GM21447 (cell line): ENCODE measurements around the gene SDF2L1.

Experiments used
- ATAC-seq: cut with Tn5 transposase; IDR thresholded peaks from one replicate; pipeline ENCODE4 v1.9.1; 2021; ENCODE audit not compliant: unreplicated experiment

Gene SDF2L1

DNA sequence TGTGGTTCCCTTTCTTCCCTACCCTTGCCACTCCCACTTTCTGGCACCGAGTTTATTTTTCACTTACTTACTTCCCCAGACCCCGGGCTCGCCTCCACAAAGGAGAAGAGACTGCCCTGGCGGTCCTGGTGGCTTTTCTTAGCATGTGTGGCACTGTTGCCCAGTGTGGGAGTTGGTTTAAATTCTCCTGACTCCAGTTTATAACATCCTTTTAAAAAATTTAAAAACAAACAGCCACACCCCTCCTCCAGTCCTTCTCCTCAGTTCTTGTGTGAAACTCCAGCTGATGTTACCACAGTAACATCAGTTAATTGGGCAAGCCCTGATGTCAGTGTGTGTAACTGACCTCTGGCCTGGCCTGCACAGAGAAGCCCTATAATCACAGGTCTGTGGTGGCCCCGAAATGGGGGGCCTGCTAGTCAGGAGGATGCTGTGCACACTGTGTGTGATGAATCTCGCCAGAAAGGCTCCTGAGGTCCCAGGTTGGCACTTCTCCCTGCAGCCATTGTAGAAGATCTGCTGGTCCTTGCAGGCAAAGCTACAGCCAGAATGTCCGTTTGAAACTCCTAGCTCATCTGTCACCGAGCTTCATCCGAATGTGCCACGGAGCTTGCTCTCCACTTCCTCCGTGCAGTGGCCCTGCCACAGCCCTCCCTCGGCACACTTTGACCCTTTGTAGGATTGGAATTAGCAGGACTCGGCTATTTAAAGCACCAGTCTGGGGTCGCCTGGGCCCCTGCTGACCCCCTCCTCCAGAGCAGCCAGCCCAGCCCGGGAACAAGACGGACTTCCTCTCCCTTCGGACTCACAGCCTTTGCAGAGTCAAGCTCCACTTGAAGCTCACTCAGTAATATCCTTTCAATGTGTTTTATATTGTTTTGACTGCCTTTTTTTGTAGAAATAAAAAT lies 19.8 kb upstream of the SDF2L1 start:
- no peak for ATAC-seq

- no peak for ATAC-seq
Measured at GRCh38 chr22:21622919-21623647, 19.0 kb upstream of the SDF2L1 start.

- ATAC-seq = no peak
Measured at GRCh38 chr22:21623648-21623970, 18.5 kb upstream of the SDF2L1 start.

DNA sequence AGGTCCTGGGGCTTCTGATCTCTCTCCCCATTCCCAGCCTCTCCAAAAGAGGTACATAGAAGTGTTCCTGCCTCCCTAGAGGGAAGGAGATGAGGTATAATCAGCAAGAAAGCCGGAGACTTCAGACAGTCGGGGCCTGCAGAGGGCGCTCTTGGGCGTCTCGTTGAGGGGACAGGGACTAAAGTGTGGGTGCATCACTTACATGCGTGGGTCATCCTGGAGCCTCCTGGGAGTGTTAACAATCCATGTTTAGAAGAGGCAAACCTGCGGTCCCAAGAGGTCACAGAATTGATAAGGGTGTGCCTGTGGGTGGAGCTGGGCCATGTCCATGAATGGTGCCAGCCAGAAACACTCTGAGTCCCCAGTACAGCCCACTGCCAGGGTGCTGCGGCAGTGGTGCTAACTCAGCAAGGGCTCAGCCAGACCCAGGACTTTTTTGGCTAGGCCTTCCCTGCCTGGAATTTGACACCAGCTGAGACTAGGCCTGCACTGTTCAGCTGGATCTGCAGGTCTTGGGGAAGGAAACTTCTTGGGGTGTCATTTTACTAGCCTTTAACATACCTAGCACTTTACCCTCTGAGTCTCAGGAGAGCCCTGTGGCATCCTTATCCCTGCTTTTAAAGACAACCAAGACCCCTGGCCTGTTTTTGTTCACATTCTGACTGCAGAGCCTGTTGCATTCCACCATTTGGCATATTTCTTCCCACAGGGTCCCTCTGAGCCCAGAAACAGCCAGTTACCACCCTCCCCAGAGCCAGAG lies 17.8 kb upstream of the SDF2L1 start:
- no peak for ATAC-seq

DNA sequence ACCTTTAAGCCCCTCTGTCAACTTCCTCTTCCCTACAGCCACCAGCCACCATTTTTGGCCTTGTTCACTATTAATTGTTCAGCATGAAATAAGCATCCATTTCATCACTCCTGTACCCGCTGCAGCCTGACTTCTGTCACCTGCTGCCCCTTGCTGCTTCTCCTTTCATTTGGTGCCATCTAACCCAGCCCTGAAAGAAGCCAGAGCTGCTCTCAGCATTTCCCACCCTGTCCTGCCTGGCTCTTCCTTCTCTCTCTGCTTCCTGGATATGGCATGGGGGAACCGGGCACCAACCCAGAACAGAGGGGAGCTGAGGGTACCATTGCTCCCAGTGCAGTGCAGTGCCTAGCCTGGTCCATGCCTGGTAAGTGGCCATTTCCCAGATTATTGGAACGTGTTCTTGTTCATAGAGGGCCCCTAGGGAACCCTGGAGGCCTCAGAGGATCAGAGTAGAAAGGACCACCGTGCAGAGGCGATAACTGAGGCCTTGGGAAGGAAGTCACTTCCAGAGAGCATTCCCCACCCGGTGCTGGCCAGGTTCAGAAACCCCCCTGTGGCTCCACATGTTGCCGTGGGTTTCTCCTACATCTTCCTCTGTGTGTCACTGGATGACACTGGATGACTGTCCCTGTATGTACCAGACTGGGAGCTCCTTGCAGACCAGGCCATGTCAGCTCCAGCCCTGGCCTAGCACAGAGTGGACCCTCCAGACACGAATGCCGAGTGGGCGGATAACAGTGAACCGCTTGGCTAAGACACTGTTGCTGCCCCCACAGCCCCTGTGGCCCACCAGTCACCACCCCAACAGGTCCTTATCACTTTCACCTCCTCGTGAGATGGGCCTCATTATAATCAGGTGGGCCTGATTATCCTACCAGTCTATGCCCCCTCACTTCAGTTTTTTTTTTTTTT lies 17.0 kb upstream of the SDF2L1 start:
- no peak for ATAC-seq

DNA sequence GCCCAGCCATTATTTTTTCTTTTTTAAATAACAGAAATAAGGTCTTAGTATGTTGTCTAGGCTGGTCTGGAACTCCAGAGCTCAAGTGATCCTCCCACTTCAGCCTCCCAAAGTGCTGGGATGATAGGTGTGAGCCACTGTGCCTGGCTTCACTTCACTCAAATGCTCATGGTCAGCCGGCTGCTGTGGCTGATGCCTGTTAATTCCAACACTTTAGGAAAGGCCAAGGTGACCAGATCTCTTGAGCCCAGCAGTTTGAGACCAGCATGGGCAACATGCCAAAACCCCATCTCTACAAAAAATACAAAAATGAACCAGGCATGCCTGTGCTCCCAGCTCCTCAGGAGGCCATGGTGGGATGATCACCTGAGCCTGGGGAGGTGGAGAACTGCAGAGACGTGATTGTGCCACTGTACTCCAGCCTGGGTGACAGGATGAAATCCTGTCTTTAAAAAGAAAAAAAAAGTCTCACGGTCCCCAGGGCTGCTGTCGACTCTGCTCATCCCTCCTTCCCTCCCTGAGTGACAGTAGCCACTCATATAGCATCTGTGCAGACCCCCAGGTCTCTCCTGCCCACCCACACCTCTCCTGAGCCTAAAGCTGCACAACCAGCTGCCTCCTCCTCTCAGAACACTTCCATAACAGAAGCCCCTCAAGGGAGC lies 15.9 kb upstream of the SDF2L1 start:
- ATAC-seq = no peak

GRCh38 chr22:21626735-21627469 lies 15.2 kb upstream of the SDF2L1 start:
- ATAC-seq = no peak

DNA sequence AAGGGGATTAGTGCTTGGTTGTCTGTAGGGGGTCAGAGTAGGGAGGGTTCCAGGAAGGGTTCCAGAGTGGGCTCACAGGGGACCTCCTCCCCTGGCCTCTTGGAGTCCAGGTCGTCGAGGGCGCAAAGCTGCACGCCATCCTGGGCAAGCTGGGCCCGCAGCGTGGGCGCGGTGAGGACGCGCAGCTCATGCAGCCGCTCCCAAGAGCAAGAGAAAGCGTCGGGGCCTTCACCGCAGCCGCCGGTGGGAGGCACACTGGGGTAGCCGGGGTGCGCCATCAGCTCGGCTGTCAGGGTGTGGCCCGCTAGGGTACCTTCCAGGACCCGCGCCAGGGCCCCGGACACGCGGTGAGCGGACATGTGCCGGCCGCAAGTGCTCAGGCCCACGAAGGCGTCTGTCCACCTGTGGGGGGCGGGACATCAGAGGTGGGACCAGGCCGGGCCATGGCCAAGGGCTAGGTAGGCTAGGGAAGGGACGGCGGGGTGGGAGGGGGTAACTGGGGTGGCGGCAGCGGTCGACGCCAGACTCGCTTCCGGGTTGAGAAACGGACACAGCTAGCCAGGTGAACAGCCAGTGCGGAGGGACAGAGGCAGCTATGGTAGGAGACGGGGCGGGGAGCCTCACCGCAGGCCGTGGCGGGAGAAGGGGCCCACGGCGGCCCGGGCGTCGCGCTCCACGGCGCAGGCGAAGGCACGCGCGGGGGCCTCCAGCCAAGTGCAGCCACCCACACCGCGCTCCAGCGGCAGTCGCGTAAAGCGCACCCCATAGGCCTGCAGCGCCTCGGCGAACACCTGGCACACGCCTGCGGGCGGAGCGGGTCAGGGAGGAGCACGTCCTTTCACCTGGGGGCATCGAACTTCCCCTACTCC lies 13.5 kb upstream of the SDF2L1 start:
- ATAC-seq = no peak

GRCh38 chr22:21629255-21630149 lies 12.6 kb upstream of the SDF2L1 start, which contains the start of gene YDJC:
Gene YDJC (minus strand): TSS chr22:21630022. CDS start chr22:21630014, 8 bp downstream.
- ATAC-seq = peak; percentile 79

DNA sequence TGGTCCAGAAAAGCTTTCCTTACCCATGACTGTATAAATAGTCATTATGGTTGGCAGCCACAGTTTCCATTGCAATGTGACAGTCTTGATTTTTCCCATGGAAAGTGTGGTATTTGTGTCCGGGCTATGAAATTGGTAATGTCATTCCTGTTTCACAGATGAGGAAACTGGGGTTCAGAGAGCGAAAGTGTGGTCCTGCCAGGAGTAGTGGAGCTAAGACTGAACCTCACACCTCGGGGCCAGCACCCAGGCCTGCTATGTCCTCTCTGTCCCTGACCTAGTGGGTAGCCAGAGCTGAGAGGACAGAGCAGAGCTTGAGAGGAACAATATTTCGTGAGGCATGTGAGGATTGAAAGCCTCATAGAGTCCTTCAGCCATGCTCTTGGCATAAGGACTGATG lies 11.1 kb upstream of the SDF2L1 start:
- ATAC-seq = no peak

GRCh38 chr22:21632237-21632895 lies 9.7 kb upstream of the SDF2L1 start, which contains the start of gene CCDC116:
Gene CCDC116 (plus strand): TSS chr22:21632760. CDS start chr22:21633182, 422 bp downstream.
- ATAC-seq = no peak

- ATAC-seq = no peak
Measured at GRCh38 chr22:21632931-21633330, 9.2 kb upstream of the SDF2L1 start.

- ATAC-seq = no peak
Measured at GRCh38 chr22:21633481-21633880, 8.6 kb upstream of the SDF2L1 start.

DNA sequence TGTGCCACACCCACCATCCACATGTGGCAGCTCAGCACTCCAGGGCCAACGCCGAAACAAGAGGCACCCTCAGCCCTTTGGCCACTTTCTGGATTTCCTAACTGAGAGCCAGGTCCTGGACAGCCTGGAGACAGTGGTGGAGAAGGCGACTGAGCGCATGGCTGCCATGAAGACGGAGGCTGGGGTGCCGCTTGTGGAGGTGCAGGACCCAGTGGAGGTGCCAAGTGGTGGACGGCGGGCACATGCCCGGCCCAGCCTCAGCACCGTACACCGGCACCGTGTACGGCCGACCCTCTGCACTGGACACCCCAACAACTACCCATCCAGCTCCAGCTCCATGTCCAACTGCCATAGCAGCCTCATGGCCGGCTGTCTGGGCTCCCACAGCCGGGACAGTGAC lies 8.0 kb upstream of the SDF2L1 start:
- ATAC-seq = no peak

GRCh38 chr22:21634844-21635243 lies 7.3 kb upstream of the SDF2L1 start:
- ATAC-seq = no peak

- ATAC-seq = no peak
Measured at GRCh38 chr22:21635771-21636510, 6.2 kb upstream of the SDF2L1 start.
